IPS-NIHi11 (cell line): ENCODE results near the gene TP53I3.
"Not testable (repeated sequence)": the region's sequence is repeated elsewhere in the genome, so short reads cannot be mapped to it uniquely, and the experiment has no call there.

Experiments used
- DNase-seq: peaks from one replicate; pipeline ENCODE4 v3.0.0; 2012; ENCODE audit warnings: mixed read lengths, low spot score

TP53I3 gene

GRCh38 chr2:24100732-24101131, 16.1 kb upstream of the TP53I3 start:
- not testable (repeated sequence) for DNase-seq

GRCh38 chr2:24095171-24095677, 10.6 kb upstream of the TP53I3 start:
- not testable (repeated sequence) for DNase-seq

GRCh38 chr2:24093270-24093669, 8.6 kb upstream of the TP53I3 start:
- not testable (repeated sequence) for DNase-seq

GRCh38 chr2:24088821-24089359, 4.3 kb upstream of the TP53I3 start:
- no peak for DNase-seq

DNA sequence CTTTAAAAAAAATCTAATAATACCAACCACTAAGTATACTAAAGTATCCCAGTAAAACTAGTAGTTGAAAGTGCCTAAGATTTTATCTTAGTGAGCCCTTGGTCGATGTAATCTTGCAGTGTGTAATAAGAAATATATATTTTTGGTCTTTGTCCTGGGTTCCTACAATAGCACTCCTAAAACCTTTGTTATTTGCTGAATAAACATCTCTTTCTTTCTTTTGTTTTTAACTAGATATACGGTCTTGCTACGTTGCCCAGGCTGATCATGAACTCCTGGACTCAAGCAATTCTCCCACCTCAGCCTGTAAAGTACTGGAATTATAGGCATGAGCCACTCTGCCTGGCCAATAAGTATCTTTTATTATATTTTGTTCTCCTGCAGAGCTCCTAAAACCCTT, 2.4 kb upstream of the TP53I3 start:
- no peak for DNase-seq

DNA sequence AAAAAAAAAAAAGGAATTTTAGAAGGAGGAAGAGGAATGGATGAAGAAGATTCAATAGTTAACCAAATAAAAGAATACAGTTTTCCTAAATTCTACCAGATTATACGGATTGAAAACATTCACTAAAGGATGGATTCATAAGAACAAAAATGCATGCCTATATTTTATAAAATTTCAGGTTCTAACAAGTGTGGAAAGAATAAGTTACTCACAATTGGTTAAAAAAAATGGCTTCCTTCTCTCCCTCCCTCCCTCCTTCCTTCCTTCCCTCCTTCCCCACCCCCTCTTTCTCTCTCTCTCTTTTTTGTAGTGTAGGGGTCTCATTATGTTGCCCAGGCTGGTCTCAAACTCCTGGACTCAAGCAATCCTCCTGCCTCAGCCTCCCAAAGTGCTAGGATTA, 1.6 kb upstream of the TP53I3 start:
- DNase-seq: no peak

- DNase-seq: no peak
Observed at GRCh38 chr2:24085200-24085489, 511 bp upstream of the TP53I3 start.

DNA sequence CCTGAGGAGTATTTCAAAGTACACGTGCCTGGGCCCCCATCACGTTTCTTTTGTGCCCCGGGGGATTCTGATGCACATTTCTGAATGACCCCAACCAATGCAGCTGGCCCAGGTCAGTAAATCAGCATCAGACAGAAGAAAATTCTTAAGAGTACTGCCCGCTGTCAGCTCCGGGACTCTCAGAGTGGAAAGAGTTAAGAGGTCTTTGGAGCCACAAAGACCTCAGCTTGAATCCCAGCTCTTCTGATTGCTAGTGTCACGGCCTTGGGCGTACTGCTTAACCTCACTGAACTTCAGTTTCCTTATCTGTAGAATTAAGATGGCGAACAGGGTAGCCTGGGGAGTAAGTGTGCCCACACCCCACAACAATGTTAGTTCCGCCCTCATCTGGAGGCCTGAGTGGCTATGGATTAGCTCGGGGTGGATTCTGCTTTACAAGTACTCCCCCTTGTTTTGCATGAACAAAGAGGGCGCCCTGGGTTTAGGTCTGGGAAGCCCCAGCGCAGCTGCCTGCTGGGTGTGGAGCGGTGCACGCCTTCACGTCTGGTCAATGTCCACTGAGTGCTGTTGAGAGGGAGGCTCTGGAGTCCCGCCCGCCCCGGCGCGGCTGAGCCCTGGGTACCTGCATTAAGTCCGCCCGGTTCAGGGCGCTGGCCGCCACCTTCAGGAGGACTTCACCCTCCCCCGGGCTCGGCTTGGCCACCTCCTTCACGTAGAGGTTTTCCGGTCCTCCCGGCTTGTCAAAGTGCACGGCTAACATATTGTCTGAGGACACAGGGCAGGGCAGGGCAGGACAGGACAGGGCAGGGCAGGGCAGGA, 858 bp downstream of the TP53I3 start:
- peak; percentile 72 for DNase-seq

GRCh38 chr2:24082787-24083566, 1.7 kb downstream of the TP53I3 start:
- DNase-seq: no peak

- no peak for DNase-seq
Observed at GRCh38 chr2:24080701-24081100, 3.9 kb downstream of the TP53I3 start.

- no peak for DNase-seq
Observed at GRCh38 chr2:24077879-24078278, 6.8 kb downstream of the TP53I3 start.

DNA sequence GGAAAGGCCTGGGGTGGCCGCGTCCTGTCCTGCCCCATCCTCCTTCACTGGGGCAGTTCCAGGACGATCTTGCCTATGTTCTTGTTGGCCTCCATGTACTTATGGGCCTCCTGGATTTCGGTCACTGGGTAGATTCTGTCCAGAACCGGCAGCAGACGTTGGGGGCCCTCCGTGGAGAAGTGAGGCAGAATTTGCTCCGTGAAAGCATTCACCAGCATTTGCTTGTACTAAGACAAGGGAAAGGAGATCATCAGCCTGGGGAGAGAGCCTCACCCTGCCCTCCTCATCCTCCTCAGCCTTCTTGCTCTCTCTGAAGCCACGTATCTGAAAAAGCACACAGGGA, 7.1 kb downstream of the TP53I3 start:
- no peak for DNase-seq

- DNase-seq: no peak
Observed at GRCh38 chr2:24076849-24077534, 7.6 kb downstream of the TP53I3 start.

- DNase-seq: peak; percentile 91
Observed at GRCh38 chr2:24075915-24076848, 8.5 kb downstream of the TP53I3 start, which contains the start of gene SF3B6. Gene SF3B6 (minus strand): TSS chr2:24076326. CDS start chr2:24076229, 97 bp downstream.

DNA sequence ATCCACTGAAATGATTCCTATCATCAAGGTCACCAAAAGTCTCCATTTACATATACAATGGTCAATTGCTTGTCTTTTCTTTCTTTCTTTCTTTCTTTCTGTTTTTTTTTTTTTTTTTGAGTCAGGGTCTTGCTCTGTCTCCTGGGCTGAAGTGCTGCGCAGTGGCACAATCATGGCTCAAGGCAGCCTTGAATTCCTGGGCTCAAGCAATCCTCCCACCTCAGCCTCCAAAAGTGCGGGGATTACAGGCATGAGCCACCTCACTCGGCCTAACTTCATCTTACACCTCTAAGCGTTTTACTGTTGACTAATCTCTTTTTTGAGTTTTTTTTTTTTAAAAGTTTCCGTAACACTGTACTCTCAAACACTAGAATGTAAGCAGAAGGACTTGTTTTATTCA, 9.4 kb downstream of the TP53I3 start:
- DNase-seq: no peak

GRCh38 chr2:24073816-24074215, 10.8 kb downstream of the TP53I3 start:
- no peak for DNase-seq

DNA sequence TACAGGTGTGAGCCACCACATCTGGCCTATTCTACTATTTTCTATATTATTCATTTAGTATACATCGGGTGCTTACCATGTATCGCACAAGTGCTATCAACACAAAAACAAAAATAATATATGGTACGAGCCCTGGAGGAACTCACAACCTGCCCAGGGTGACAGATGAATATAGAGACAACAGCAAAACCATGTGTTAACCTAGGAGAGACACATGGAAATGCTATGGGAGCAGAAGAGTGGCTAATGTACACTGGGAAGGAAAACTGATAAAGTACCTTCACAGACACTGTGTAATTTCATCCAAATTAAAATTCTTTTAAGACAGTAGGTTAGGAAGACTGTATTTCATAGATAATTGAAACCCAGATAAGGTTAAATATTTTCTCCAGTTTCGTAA, 12.4 kb downstream of the TP53I3 start:
- DNase-seq: no peak

GRCh38 chr2:24065341-24065740, 19.3 kb downstream of the TP53I3 start:
- no peak for DNase-seq

- no peak for DNase-seq
Observed at GRCh38 chr2:24058564-24059271, 25.9 kb downstream of the TP53I3 start.

DNA sequence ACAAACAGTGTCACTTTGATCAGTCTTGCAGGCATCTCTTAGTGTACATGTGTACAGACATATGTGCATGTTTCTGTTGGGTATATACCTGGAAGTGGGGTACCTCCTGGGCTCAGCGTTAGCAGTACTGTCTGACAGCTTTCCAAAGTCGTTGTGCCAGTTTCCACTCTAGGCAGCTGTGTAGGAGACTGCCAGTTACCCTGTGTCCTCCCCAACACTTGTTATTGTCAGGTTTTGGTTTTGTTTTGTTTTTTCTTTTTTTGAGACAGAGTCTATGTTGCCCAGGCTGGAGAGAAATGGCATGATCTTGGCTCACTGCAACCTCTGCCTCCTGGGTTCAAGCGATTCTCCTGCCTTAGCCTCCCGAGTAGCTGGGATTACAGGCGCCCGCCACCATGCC, 28.9 kb downstream of the TP53I3 start:
- DNase-seq: no peak
